IMR-90 (cell line): ENCODE data around the gene SGCA. TPM values are rescaled to one million over a fixed set of nuclear protein-coding genes. Genes with fewer than 3 reads are reported as not detected.

ENCODE experiments used
- ATAC-seq: fragments of 200-7000 bp; cut with Tn5 transposase; 2 replicates; pipeline ENCODE4 v1.9.1; 2020; ENCODE audit warnings: low read depth, mild to moderate bottlenecking, moderate library complexity
- BruUV-seq: library from RNA; stranded (reverse); fragments of 400-500 nt; replicated peaks from 2 replicates; lab custom pipeline; 2021; lab: Mats Ljungman, UMichigan
- CTCF ChIA-PET: fragments of 300-600 bp; formaldehyde crosslinking; extraction: SDS; loops from one replicate; lab custom pipeline; 2021; ENCODE audit warnings: antibody characterized with exemption; lab: Yijun Ruan, JAX
- POLR2A ChIA-PET: fragments of 300-600 bp; sonication (Branson Sonifier 250); formaldehyde crosslinking; loops from one replicate; lab custom pipeline; 2022; ENCODE audit warnings: antibody characterized with exemption; ENCODE audit not compliant: unreplicated experiment; lab: Charles Lee
- DNase-seq: peaks from one replicate; pipeline ENCODE4 v3.0.0; 2013
- H2AFZ ChIP-seq: replicated peaks from 2 replicates; pipeline ENCODE3; 2013; ENCODE audit warnings: low read length, mild to moderate bottlenecking; ENCODE audit not compliant: poor library complexity
- H2AK5ac ChIP-seq: 2 replicates; pipeline ENCODE4 v1.6.1; 2013; ENCODE audit warnings: low read depth, low read length, inconsistent platforms
- H2AK9ac ChIP-seq: replicated peaks from 2 replicates; pipeline ENCODE3; 2013; ENCODE audit warnings: mild to moderate bottlenecking, low read depth, low read length, moderate library complexity; ENCODE audit not compliant: poor library complexity
- H2BK120ac ChIP-seq: 2 replicates; pipeline ENCODE4 v1.6.1; 2013; ENCODE audit warnings: low read depth, low read length, inconsistent platforms
- H2BK15ac ChIP-seq: 3 replicates; pipeline ENCODE4 v1.6.1; 2013; ENCODE audit warnings: low read depth, low read length, inconsistent platforms
- H2BK20ac ChIP-seq: 2 replicates; pipeline ENCODE4 v1.6.1; 2013; ENCODE audit warnings: low read depth, mild to moderate bottlenecking, inconsistent platforms, low read length, moderate library complexity
- H2BK5ac ChIP-seq: 2 replicates; pipeline ENCODE4 v1.6.1; 2013; ENCODE audit warnings: mild to moderate bottlenecking, low read depth, low read length, inconsistent platforms; ENCODE audit not compliant: poor library complexity, severe bottlenecking
- H3K14ac ChIP-seq: replicated peaks from 2 replicates; pipeline ENCODE4 v1.6.1; 2013; ENCODE audit warnings: low read depth, low read length, inconsistent platforms
- H3K18ac ChIP-seq: 2 replicates; pipeline ENCODE4 v1.6.1; 2013; ENCODE audit warnings: low read depth, low read length, control low read depth
- H3K23ac ChIP-seq: 2 replicates; pipeline ENCODE4 v1.6.1; 2013; ENCODE audit warnings: low read depth, low read length, inconsistent platforms
- H3K27ac ChIP-seq: 2 replicates; pipeline ENCODE4 v1.5.1; 2013; ENCODE audit warnings: mild to moderate bottlenecking, control low read depth, low read length; ENCODE audit not compliant: insufficient read depth
- H3K27me3 ChIP-seq: 2 replicates; pipeline ENCODE4 v1.6.1; 2013; ENCODE audit warnings: low read length; ENCODE audit not compliant: control insufficient read depth, insufficient read depth
- H3K36me3 ChIP-seq: 2 replicates; pipeline ENCODE4 v1.6.1; 2013; ENCODE audit warnings: low read length, mixed read lengths; ENCODE audit not compliant: control insufficient read depth, insufficient read depth
- H3K4ac ChIP-seq: 2 replicates; pipeline ENCODE4 v1.6.1; 2013; ENCODE audit warnings: low read depth, low read length, inconsistent platforms
- H3K4me1 ChIP-seq: 2 replicates; pipeline ENCODE4 v1.6.1; 2013; ENCODE audit warnings: low read length, mixed read lengths; ENCODE audit not compliant: control insufficient read depth, insufficient read depth
- H3K4me2 ChIP-seq: 2 replicates; pipeline ENCODE4 v1.6.1; 2013; ENCODE audit warnings: low read depth, mild to moderate bottlenecking, control low read depth, low read length, moderate library complexity
- H3K4me3 ChIP-seq: 2 replicates; pipeline ENCODE4 v1.5.1; 2013; ENCODE audit warnings: low read depth, mild to moderate bottlenecking, control low read depth, low read length, moderate library complexity; ENCODE audit not compliant: insufficient read depth
- H3K56ac ChIP-seq: 2 replicates; pipeline ENCODE4 v1.6.1; 2013; ENCODE audit warnings: low read length, inconsistent platforms; ENCODE audit not compliant: insufficient read depth; ENCODE audit errors: extremely low read depth
- H3K79me1 ChIP-seq, 2 experiments: 2 replicates each; pipeline ENCODE4 v1.6.1; 2013; ENCODE audit warnings: low read length in 2 of 2, inconsistent platforms in 1 of 2, low read depth in 1 of 2
- H3K9ac ChIP-seq: 2 replicates; pipeline ENCODE4 v1.6.1; 2013; ENCODE audit warnings: low read depth, low read length, control low read depth
- H3K9me1 ChIP-seq: 2 replicates; pipeline ENCODE4 v1.6.1; 2013; ENCODE audit warnings: low read length, inconsistent platforms; ENCODE audit not compliant: insufficient read depth
- H3K9me3 ChIP-seq: 2 replicates; pipeline ENCODE4 v1.6.1; 2013; ENCODE audit warnings: low read length; ENCODE audit not compliant: control insufficient read depth, insufficient read depth
- H4K20me1 ChIP-seq: 2 replicates; pipeline ENCODE4 v1.6.1; 2013; ENCODE audit warnings: low read length, inconsistent platforms; ENCODE audit not compliant: insufficient read depth
- H4K5ac ChIP-seq: 2 replicates; pipeline ENCODE4 v1.6.1; 2013; ENCODE audit warnings: mild to moderate bottlenecking, low read depth, low read length, control low read depth
- H4K8ac ChIP-seq, 2 experiments: 2 replicates each; pipeline ENCODE4 v1.6.1; 2013; ENCODE audit warnings: low read depth in 2 of 2, low read length in 2 of 2, control low read depth in 1 of 2, inconsistent platforms in 1 of 2
- H4K91ac ChIP-seq: 2 replicates; pipeline ENCODE4 v1.6.1; 2013; ENCODE audit warnings: low read depth, low read length, inconsistent platforms; ENCODE audit not compliant: insufficient read depth
- BHLHE40 ChIP-seq: fragments of 150-350 bp; IDR thresholded peaks from 2 replicates; pipeline ENCODE4 v1.6.1; 2016; ENCODE audit warnings: mild to moderate bottlenecking, low read depth, low read length
- CEBPB ChIP-seq: IDR thresholded peaks from 2 replicates; pipeline ENCODE4 v1.6.1; 2012; ENCODE audit warnings: low read depth, low read length, improper control_type of control experiment
- CHD1 ChIP-seq: IDR thresholded peaks from 2 replicates; pipeline ENCODE4 v1.6.1; 2012; ENCODE audit warnings: low read depth, low read length, improper control_type of control experiment
- CTCF ChIP-seq: conservative IDR thresholded peaks from 2 replicates; pipeline ENCODE4 v1.5.1; 2012; ENCODE audit warnings: mild to moderate bottlenecking, low read depth, low read length, improper control_type of control experiment
- ELK1 ChIP-seq: fragments of 150-350 bp; IDR thresholded peaks from 2 replicates; pipeline ENCODE4 v1.6.1; 2016; ENCODE audit warnings: low read depth, mild to moderate bottlenecking, low read length, moderate library complexity, borderline replicate concordance
- FOS ChIP-seq: fragments of 150-350 bp; IDR thresholded peaks from 2 replicates; pipeline ENCODE4 v1.6.1; 2016; ENCODE audit warnings: low read depth, low read length
- MAZ ChIP-seq: IDR thresholded peaks from 2 replicates; pipeline ENCODE4 v1.6.1; 2012; ENCODE audit warnings: low read depth, mild to moderate bottlenecking, low read length, improper control_type of control experiment, moderate library complexity, borderline replicate concordance
- MXI1 ChIP-seq: IDR thresholded peaks from 2 replicates; pipeline ENCODE4 v1.6.1; 2012; ENCODE audit warnings: low read depth, mild to moderate bottlenecking, low read length, moderate library complexity, borderline replicate concordance
- NFE2L2 ChIP-seq: fragments of 150-350 bp; IDR thresholded peaks from 2 replicates; pipeline ENCODE4 v1.6.1; 2016; ENCODE audit warnings: low read depth, mild to moderate bottlenecking, low read length
- POLR2A ChIP-seq: IDR thresholded peaks from 2 replicates; pipeline ENCODE4 v1.6.1; 2012; ENCODE audit warnings: mild to moderate bottlenecking, low read depth, low read length
- RAD21 ChIP-seq: IDR thresholded peaks from 2 replicates; pipeline ENCODE4 v1.6.1; 2012; ENCODE audit warnings: low read length, improper control_type of control experiment
- RCOR1 ChIP-seq: IDR thresholded peaks from 2 replicates; pipeline ENCODE4 v1.6.1; 2012; ENCODE audit warnings: mild to moderate bottlenecking, low read length, improper control_type of control experiment; ENCODE audit not compliant: insufficient replicate concordance
- RFX5 ChIP-seq: IDR thresholded peaks from 2 replicates; pipeline ENCODE4 v1.8.0; 2012; ENCODE audit warnings: low read depth, mild to moderate bottlenecking, low read length, moderate library complexity
- SMC3 ChIP-seq: fragments of 150-350 bp; IDR thresholded peaks from 2 replicates; pipeline ENCODE4 v1.6.1; 2016; ENCODE audit warnings: low read depth, mild to moderate bottlenecking, antibody characterized with exemption, low read length, moderate library complexity
- USF2 ChIP-seq: fragments of 150-350 bp; IDR thresholded peaks from 2 replicates; pipeline ENCODE4 v1.6.1; 2017; ENCODE audit warnings: mild to moderate bottlenecking, antibody characterized with exemption, low read length, low read depth
- WGBS, 2 experiments: methylation state at CpG; one replicate each; pipeline versions ENCODE4 v1.1.5 to v1.1.7; 2013; ENCODE audit warnings: missing lambda C conversion rate in 2 of 2; ENCODE audit not compliant: insufficient read length in 1 of 2; ENCODE audit errors: extremely low coverage in 2 of 2; 5-methylcytosine and 5-hydroxymethylcytosine counted together
- dilution Hi-C: fragments of 300-500 bp; cut with HindIII; formaldehyde crosslinking; loops from one replicate; pipeline ENCODE4 v1.14.3; 2018; ENCODE audit warnings: low sequenced_read_pairs; ENCODE audit not compliant: unreplicated experiment
- in situ Hi-C: fragments of 300-500 bp; cut with MboI; formaldehyde crosslinking; loops from 3 replicates; pipeline ENCODE4 v1.14.3; 2019; ENCODE audit warnings: low sequenced_read_pairs, inconsistent platforms, mixed read lengths
- intact Hi-C: fragments of 100-400 bp; cut with micrococcal nuclease; formaldehyde crosslinking; loops from 2 replicates; pipeline ENCODE4 v1.10.0; 2022
- polyA plus RNA-seq, 3 experiments: library from polyadenylated mRNA; depleted of rRNA; stranded (reverse); fragments of >200 nt; gene quantifications; 2 replicates each; pipeline ENCODE4 v1.2.3, GENCODE V29; 2012; ENCODE audit warnings: low replicate concordance in 1 of 3
- total RNA-seq: library from RNA; depleted of rRNA; stranded (reverse); fragments of >200 nt; gene quantifications from 2 replicates; pipeline ENCODE4 v1.2.3, GENCODE V29; 2012

Gene SGCA
- total and polyA plus RNA-seq, 2 of the 4 experiments (the other 2 are of a cell fraction): 0.19 TPM; not detected in 1

DNA sequence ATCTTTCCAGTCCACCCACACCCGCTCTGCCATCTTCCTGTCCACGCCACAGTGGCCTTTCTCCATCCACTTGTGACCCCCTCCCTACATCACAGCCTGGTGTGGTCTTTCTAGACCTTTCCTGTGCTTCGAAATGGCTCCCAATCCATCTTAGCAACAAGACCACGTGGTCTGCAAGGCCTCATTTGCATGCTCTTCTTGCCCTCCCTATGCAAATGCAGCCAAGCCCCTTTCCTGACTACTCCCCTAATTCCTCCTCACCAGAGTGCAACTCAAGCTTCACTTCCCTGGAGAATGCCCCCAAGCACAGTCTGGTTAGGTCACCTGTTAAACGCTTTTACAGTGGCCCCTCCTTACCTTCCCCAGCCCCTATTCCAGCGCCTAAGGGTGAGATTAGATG lies 21.4 kb upstream of the SGCA start:
- TF ChIP-seq POLR2A (no peak), RFX5 (no peak), BHLHE40 (no peak), USF2 (no peak), RAD21 (no peak), SMC3 (no peak), FOS (no peak), MXI1 (no peak), ELK1 (no peak), NFE2L2 (no peak), RCOR1 (no peak), CHD1 (no peak), CTCF (no peak), MAZ (no peak), CEBPB (no peak)
- H2BK5ac ChIP-seq: no peak overlapping the region
- no peak overlapping the region for H2AFZ ChIP-seq
- no peak overlapping the region for H3K18ac ChIP-seq
- POLR2A ChIA-PET: no interaction called here
- no peak overlapping the region for H3K23ac ChIP-seq
- H3K27ac ChIP-seq: no peak overlapping the region
- no peak overlapping the region for H4K91ac ChIP-seq
- no peaks in the 10 kb centered on the region for H3K27me3 ChIP-seq
- no peak overlapping the region for H2BK20ac ChIP-seq
- no peak overlapping the region for H3K9ac ChIP-seq
- H3K56ac ChIP-seq: no peak overlapping the region
- H4K20me1 ChIP-seq: peaks cover 93% of the 10 kb centered on the region
- no peak overlapping the region for H2AK5ac ChIP-seq
- CTCF ChIA-PET: no interaction called here
- H3K4me1 ChIP-seq: peaks cover 22% of the 10 kb centered on the region
- no peak overlapping the region for H2BK15ac ChIP-seq
- no peak overlapping the region for H3K4ac ChIP-seq
- no peak overlapping the region for H2BK120ac ChIP-seq
- no TSS peak for BruUV-seq
- no peak overlapping the region for H4K5ac ChIP-seq
- H2AK9ac ChIP-seq: no peak overlapping the region
- no peak overlapping the region for H4K8ac ChIP-seq
- H3K4me3 ChIP-seq: no peak overlapping the region
- intact Hi-C loops: no loop called here
- H3K79me1 ChIP-seq: peaks cover 13 to 91% of the 10 kb centered on the region in 2 experiments
- no peaks in the 10 kb centered on the region for H3K9me3 ChIP-seq
- DNase-seq (no peak), ATAC-seq (no peak)
- H3K4me2 ChIP-seq: no peak overlapping the region
- peaks cover 2% of the 10 kb centered on the region; the same call in 1 of the 2 replicates for H3K9me1 ChIP-seq
- dilution Hi-C loops: no loop called here
- H3K36me3 ChIP-seq: peaks cover 55% of the 10 kb centered on the region
- 100% methylated on average over 2 of the region's 6 CpGs; no CpG with 5 or more reads in 1 of the 2 experiments for WGBS, 2 experiments
- H3K14ac ChIP-seq: no peak overlapping the region
- in situ Hi-C loops: no loop called here
